ENCODE results near the gene CYS1.

The CYS1 gene

GRCh38 chr2:10053351-10053750 is 26.9 kb downstream of the CYS1 start:
- in situ Hi-C loops (cut with HindIII; ENCODE audit: low sequenced_read_pairs): no loop called here
- no peak for TF ChIP-seq CTCF (IDR thresholded peaks at IDR 0.05; ENCODE audit: low read depth, low read length)
- no peak for DNase-seq (ENCODE audit: low read depth, low spot score)

GRCh38 chr2:10052216-10052615 is 28.0 kb downstream of the CYS1 start:
- in situ Hi-C loops (cut with HindIII; ENCODE audit: low sequenced_read_pairs): no loop called here
- no peak for TF ChIP-seq CTCF (IDR thresholded peaks at IDR 0.05; ENCODE audit: low read depth, low read length)
- no peak for DNase-seq (ENCODE audit: low read depth, low spot score)
- H3K4me3 ChIP-seq (ENCODE audit: low read depth, low read length): no peak overlapping the region

More at GRCh38 chr2:10053351-10053750, 26.9 kb downstream of the CYS1 start:
- H3K4me3 ChIP-seq (ENCODE audit: low read depth, low read length): no peak overlapping the region

- TF ChIP-seq CTCF (IDR thresholded peaks at IDR 0.05; ENCODE audit: low read depth, low read length): peak; percentile 51
- peak; percentile 55 for DNase-seq (ENCODE audit: low read depth, low spot score)
- H3K4me3 ChIP-seq (ENCODE audit: low read depth, low read length): no peak overlapping the region
- in situ Hi-C loops (cut with HindIII; ENCODE audit: low sequenced_read_pairs): loop anchor here (25.0 kb wide), 1 partner anchor 236 kb away; no protein-coding TSS in a partner anchor
These were observed 31.6 kb downstream of the CYS1 start for GRCh38 chr2:10048501-10049171.

- in situ Hi-C loops (cut with HindIII; ENCODE audit: low sequenced_read_pairs): loop anchor here (25.0 kb wide), 1 partner anchor 236 kb away; no protein-coding TSS in a partner anchor
These were observed 32.4 kb downstream of the CYS1 start for GRCh38 chr2:10047616-10048500.

GRCh38 chr2:10046931-10047330 is 33.3 kb downstream of the CYS1 start:
- no peak for DNase-seq (ENCODE audit: low read depth, low spot score)
- in situ Hi-C loops (cut with HindIII; ENCODE audit: low sequenced_read_pairs): loop anchor here (25.0 kb wide), 1 partner anchor 235 kb away; no protein-coding TSS in a partner anchor
- no peak for TF ChIP-seq CTCF (IDR thresholded peaks at IDR 0.05; ENCODE audit: low read depth, low read length)
- H3K4me3 ChIP-seq (ENCODE audit: low read depth, low read length): no peak overlapping the region

More at GRCh38 chr2:10047616-10048500, 32.4 kb downstream of the CYS1 start:
- DNase-seq (ENCODE audit: low read depth, low spot score): no peak
- H3K4me3 ChIP-seq (ENCODE audit: low read depth, low read length): no peak overlapping the region
- TF ChIP-seq CTCF (IDR thresholded peaks at IDR 0.05; ENCODE audit: low read depth, low read length): no peak

- no peak for DNase-seq (ENCODE audit: low read depth, low spot score)
- H3K4me3 ChIP-seq (ENCODE audit: low read depth, low read length): no peak overlapping the region
- no peak for TF ChIP-seq CTCF (IDR thresholded peaks at IDR 0.05; ENCODE audit: low read depth, low read length)
- in situ Hi-C loops (cut with HindIII; ENCODE audit: low sequenced_read_pairs): loop anchor here (25.0 kb wide), 1 partner anchor 233 kb away; no protein-coding TSS in a partner anchor
These were observed 34.5 kb downstream of the CYS1 start for GRCh38 chr2:10045561-10046355.
